ENCODE data around the gene OR4E2. TPM values are rescaled to one million over a fixed set of nuclear protein-coding genes. Genes with fewer than 3 reads are reported as not detected.

The OR4E2 gene
- total and polyA plus RNA-seq, 2 experiments from 2014 or later: not detected

- Mint-ChIP-seq H3K27me3 (ENCODE audit: insufficient read depth, low read depth, poor library complexity) (no peaks in the 10 kb centered on the region), H3K4me3 (no peak overlapping the region), H3K9me3 (no peaks in the 10 kb centered on the region), H3K4me1 (peaks cover 17% of the 10 kb centered on the region), H3K36me3 (ENCODE audit: low read depth) (no peaks in the 10 kb centered on the region), H3K27ac (no peak overlapping the region)
- peak; percentile 6 for DNase-seq (ENCODE audit: low spot score)
- no peaks in the 10 kb centered on the region for H4K20me1 ChIP-seq (replicated peaks; ENCODE audit: insufficient read depth)
- H3K9me2 ChIP-seq (ENCODE audit: insufficient read depth): peaks cover 3% of the 10 kb centered on the region; the same call in 1 of the 2 replicates
- no peak; the same call in 2 of the 3 replicates for ATAC-seq
- H3K27ac ChIP-seq (ENCODE audit: low read depth): no peak overlapping the region
- peaks cover 12% of the 10 kb centered on the region for H3K4me1 ChIP-seq (ENCODE audit: insufficient read depth)
- no peak overlapping the region for H3K4me2 ChIP-seq
- TF ChIP-seq CREB1 (CRISPR knock-in tag; IDR thresholded peaks at IDR 0.05; ENCODE audit: low read depth) (no peak), POLR2AphosphoS5 (IDR thresholded peaks at IDR 0.05; ENCODE audit: low read depth) (no peak), NANOG (IDR thresholded peaks at IDR 0.05; ENCODE audit: borderline replicate concordance) (no peak), ZNF114 (CRISPR knock-in tag; IDR thresholded peaks at IDR 0.05) (no peak), JUNB (IDR thresholded peaks at IDR 0.05; ENCODE audit: unreplicated experiment) (no peak), STAT1 (IDR thresholded peaks at IDR 0.05; ENCODE audit: unreplicated experiment) (no peak), EZH2 (IDR thresholded peaks at IDR 0.05; ENCODE audit: low read depth, unreplicated experiment) (no peak), ZNF331 (CRISPR knock-in tag; IDR thresholded peaks at IDR 0.05; ENCODE audit: low read depth) (no peak), EZH2phosphoT487 (IDR thresholded peaks at IDR 0.05; ENCODE audit: unreplicated experiment) (no peak), REST (IDR thresholded peaks at IDR 0.05; ENCODE audit: unreplicated experiment) (no peak), CTCF (conservative IDR thresholded peaks at IDR 0.05; ENCODE audit: low read depth in 2 of 2) (no peak), ETS1 (IDR thresholded peaks at IDR 0.05) (no peak), ZNF462 (CRISPR knock-in tag; IDR thresholded peaks at IDR 0.05) (no peak)
- H2AFZ ChIP-seq: peak overlapping the region; percentile 70
- no peaks in the 10 kb centered on the region for H3K27me3 ChIP-seq (ENCODE audit: insufficient read depth)
- H3F3A ChIP-seq (replicated peaks; ENCODE audit: low read depth): no peaks in the 10 kb centered on the region
- H3K36me3 ChIP-seq (ENCODE audit: insufficient read depth): no peaks in the 10 kb centered on the region
- no peaks in the 10 kb centered on the region for H3K79me2 ChIP-seq (replicated peaks; ENCODE audit: insufficient read depth)
- no peak overlapping the region for H3K4me3 ChIP-seq
These were observed 11.0 kb upstream of the OR4E2 start for GRCh38 chr14:21642683-21643082.

Data from GM23338 (cell line).